Measurements from ENCODE around the gene FANCI. TPM values are rescaled to one million over a fixed set of nuclear protein-coding genes. Genes with fewer than 3 reads are reported as not detected.

Gene FANCI
- total RNA-seq, 2 donors from 2014 or later: 94.5 to 173 TPM

DNA sequence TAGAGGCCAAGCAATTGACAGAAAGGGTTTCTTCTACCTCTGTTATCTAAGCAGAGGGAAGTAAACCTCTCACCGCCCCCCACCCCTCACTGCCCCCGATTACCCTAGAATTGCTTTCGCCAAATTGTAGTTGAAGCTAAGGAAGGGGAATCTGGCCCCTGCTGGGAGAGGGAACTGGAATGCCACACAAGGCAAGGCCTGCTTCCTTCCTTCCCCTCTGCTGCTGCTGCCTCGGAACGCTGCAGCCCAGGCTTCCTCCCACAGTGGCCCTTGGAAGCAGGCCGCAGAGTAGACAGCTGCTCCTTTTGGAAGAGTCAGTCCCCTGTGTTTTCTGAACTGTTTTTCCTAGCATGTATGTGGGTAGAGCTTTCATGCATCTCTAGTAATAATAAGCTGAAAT lies 44.0 kb upstream of the FANCI start:
- peaks cover 28% of the 10 kb centered on the region for H3K4me1 ChIP-seq (ENCODE audit: control insufficient read depth, insufficient read depth, low read length)
- peaks cover 4% of the 10 kb centered on the region for H3K36me3 Mint-ChIP-seq (ENCODE audit: low read depth)
- peak overlapping the region; percentile 94 for H3K27ac ChIP-seq (ENCODE audit: low read depth, low read length)
- TF ChIP-seq, protein P1, sequence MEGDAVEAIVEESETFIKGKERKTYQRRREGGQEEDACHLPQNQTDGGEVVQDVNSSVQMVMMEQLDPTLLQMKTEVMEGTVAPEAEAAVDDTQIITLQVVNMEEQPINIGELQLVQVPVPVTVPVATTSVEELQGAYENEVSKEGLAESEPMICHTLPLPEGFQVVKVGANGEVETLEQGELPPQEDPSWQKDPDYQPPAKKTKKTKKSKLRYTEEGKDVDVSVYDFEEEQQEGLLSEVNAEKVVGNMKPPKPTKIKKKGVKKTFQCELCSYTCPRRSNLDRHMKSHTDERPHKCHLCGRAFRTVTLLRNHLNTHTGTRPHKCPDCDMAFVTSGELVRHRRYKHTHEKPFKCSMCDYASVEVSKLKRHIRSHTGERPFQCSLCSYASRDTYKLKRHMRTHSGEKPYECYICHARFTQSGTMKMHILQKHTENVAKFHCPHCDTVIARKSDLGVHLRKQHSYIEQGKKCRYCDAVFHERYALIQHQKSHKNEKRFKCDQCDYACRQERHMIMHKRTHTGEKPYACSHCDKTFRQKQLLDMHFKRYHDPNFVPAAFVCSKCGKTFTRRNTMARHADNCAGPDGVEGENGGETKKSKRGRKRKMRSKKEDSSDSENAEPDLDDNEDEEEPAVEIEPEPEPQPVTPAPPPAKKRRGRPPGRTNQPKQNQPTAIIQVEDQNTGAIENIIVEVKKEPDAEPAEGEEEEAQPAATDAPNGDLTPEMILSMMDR (conservative IDR thresholded peaks at IDR 0.05): no peak
- no peak overlapping the region for H3K9ac ChIP-seq (ENCODE audit: extremely low read depth, low read length, poor library complexity, severe bottlenecking)
- H3K4me1 Mint-ChIP-seq: peaks cover 52% of the 10 kb centered on the region
- H3K36me3 ChIP-seq (ENCODE audit: control insufficient read depth, insufficient read depth, low read length): peaks cover 8% of the 10 kb centered on the region
- peak overlapping the region; percentile 68 for H3K4me3 ChIP-seq (ENCODE audit: low read length)
- H3K9me3 ChIP-seq (ENCODE audit: control insufficient read depth, low read length): no peaks in the 10 kb centered on the region
- H3K9me3 Mint-ChIP-seq: no peaks in the 10 kb centered on the region
- H3K4me3 Mint-ChIP-seq: no peak overlapping the region
- H3K27me3 Mint-ChIP-seq (ENCODE audit: insufficient read depth): peaks cover 2% of the 10 kb centered on the region
- H3K27me3 ChIP-seq (ENCODE audit: control insufficient read depth, insufficient read depth, low read length, poor library complexity, severe bottlenecking): no peaks in the 10 kb centered on the region
- 47% methylated on average over 4 of the region's 6 CpGs; no CpG with 5 or more reads in 1 of the 2 experiments for WGBS, 2 experiments (ENCODE audit: insufficient coverage in 1 of 2, insufficient read length in 1 of 2)
- H3K27ac Mint-ChIP-seq: peak overlapping the region; percentile 85
- DNase-seq: peak; percentile 82

DNA sequence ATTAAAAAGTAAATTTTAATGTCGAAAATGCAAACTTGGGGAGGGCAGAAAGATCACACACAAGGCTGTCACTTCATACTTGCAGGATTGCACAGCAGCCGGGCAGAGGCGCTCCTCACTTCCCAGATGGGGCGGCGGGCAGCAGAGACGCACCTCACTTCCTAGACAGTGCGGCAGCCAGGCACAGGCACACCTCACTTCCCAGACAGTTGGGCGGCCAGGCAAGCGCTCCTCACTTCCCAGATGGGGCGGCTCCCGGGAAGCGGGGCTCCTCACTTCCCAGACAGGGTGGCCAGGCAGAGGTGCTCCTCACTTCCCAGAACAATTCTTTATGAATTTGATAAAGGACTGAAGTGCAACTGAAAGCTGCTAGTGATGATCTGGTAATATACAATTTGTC lies 43.6 kb upstream of the FANCI start:
- peaks cover 2% of the 10 kb centered on the region for H3K27me3 Mint-ChIP-seq (ENCODE audit: insufficient read depth)
- H3K27me3 ChIP-seq (ENCODE audit: control insufficient read depth, insufficient read depth, low read length, poor library complexity, severe bottlenecking): no peaks in the 10 kb centered on the region
- H3K9ac ChIP-seq (ENCODE audit: extremely low read depth, low read length, poor library complexity, severe bottlenecking): no peak overlapping the region
- no peak overlapping the region for H3K4me3 Mint-ChIP-seq
- TF ChIP-seq, protein P1 (conservative IDR thresholded peaks at IDR 0.05): no peak
- H3K36me3 Mint-ChIP-seq (ENCODE audit: low read depth): peaks cover 4% of the 10 kb centered on the region
- H3K4me3 ChIP-seq (ENCODE audit: low read length): no peak overlapping the region
- peaks cover 52% of the 10 kb centered on the region for H3K4me1 Mint-ChIP-seq
- H3K9me3 ChIP-seq (ENCODE audit: control insufficient read depth, low read length): no peaks in the 10 kb centered on the region
- H3K27ac Mint-ChIP-seq: no peak overlapping the region
- WGBS, 2 experiments (ENCODE audit: insufficient coverage in 1 of 2, insufficient read length in 1 of 2): 88 to 93% methylated on average over 12 of the region's 12 CpGs
- H3K9me3 Mint-ChIP-seq: no peaks in the 10 kb centered on the region
- H3K36me3 ChIP-seq (ENCODE audit: control insufficient read depth, insufficient read depth, low read length): peaks cover 3% of the 10 kb centered on the region
- H3K4me1 ChIP-seq (ENCODE audit: control insufficient read depth, insufficient read depth, low read length): peaks cover 28% of the 10 kb centered on the region
- H3K27ac ChIP-seq (ENCODE audit: low read depth, low read length): peak overlapping the region; percentile 61
- DNase-seq: no peak

DNA sequence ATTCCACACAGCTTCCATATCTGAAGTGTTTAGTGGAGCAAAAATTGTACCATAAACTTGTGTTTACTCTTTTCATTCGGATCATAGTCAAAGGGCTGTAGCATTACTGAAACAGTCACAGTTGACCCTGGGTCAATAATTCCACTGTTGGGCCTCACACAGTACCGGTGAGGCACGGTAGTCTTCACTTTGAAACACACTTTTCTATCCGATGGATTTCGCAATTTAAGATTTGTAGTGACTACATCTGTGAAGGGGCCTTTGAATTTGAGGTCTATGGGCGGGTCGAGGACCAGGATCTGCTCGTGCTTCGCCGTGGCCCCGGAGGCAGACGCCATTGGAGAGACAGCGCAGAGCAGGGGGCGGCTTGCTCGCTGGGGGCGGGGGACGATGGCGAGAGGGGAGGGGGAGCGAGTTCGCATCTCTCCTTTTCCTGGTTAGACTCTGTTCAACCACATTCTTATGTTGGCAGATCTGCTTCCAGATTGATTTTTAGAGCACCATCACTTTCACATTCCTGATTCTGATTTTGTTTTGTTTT lies 42.2 kb upstream of the FANCI start:
- no peak overlapping the region for H3K27ac Mint-ChIP-seq
- no peak for DNase-seq
- Histone ChIP-seq H3K9ac (ENCODE audit: extremely low read depth, low read length, poor library complexity, severe bottlenecking) (no peak overlapping the region), H3K9me3 (ENCODE audit: control insufficient read depth, low read length) (no peaks in the 10 kb centered on the region), H3K4me3 (ENCODE audit: low read length) (no peak overlapping the region), H3K36me3 (ENCODE audit: control insufficient read depth, insufficient read depth, low read length) (peaks cover 3% of the 10 kb centered on the region), H3K27me3 (ENCODE audit: control insufficient read depth, insufficient read depth, low read length, poor library complexity, severe bottlenecking) (no peaks in the 10 kb centered on the region), H3K4me1 (ENCODE audit: control insufficient read depth, insufficient read depth, low read length) (peaks cover 28% of the 10 kb centered on the region), H3K27ac (ENCODE audit: low read depth, low read length) (no peak overlapping the region)
- no peaks in the 10 kb centered on the region for H3K9me3 Mint-ChIP-seq
- TF ChIP-seq, protein P1 (conservative IDR thresholded peaks at IDR 0.05): no peak
- peaks cover 2% of the 10 kb centered on the region for H3K27me3 Mint-ChIP-seq (ENCODE audit: insufficient read depth)
- 90 to 95% methylated on average over 18 to 19 of the region's 20 CpGs for WGBS, 2 experiments (ENCODE audit: insufficient coverage in 1 of 2, insufficient read length in 1 of 2)
- no peak overlapping the region for H3K4me3 Mint-ChIP-seq
- H3K36me3 Mint-ChIP-seq (ENCODE audit: low read depth): peaks cover 4% of the 10 kb centered on the region
- H3K4me1 Mint-ChIP-seq: peaks cover 39% of the 10 kb centered on the region

All from endodermal cell (in vitro differentiated cells).